OCI-LY1 (cell line): ENCODE measurements around the gene DNAH17.

Experiments
- H2AFZ ChIP-seq: fragments of 200-600 bp; sonication (generic), shearing (Covaris generic); 2 replicates; pipeline ENCODE4 v1.6.0; 2014; ENCODE audit warnings: antibody characterized with exemption, mild to moderate bottlenecking, low read length
- H3F3A ChIP-seq: fragments of 200-600 bp; sonication (generic), shearing (Covaris generic); 2 replicates; pipeline ENCODE4 v1.6.0; 2014; ENCODE audit warnings: mild to moderate bottlenecking, antibody characterized with exemption, low read length, moderate library complexity; ENCODE audit not compliant: insufficient read depth
- H3K27ac ChIP-seq: fragments of 200-600 bp; sonication (generic); 2 replicates; pipeline ENCODE4 v1.5.1; 2014; ENCODE audit warnings: low read length, mixed run types, mild to moderate bottlenecking, low read depth; ENCODE audit not compliant: poor library complexity, severe bottlenecking
- H3K27me3 ChIP-seq: fragments of 200-600 bp; sonication (generic); 2 replicates; pipeline ENCODE4 v1.6.0; 2014; ENCODE audit warnings: antibody characterized with exemption, mild to moderate bottlenecking, low read length, moderate library complexity; ENCODE audit not compliant: insufficient read depth
- H3K36me3 ChIP-seq: fragments of 200-600 bp; sonication (generic); 2 replicates; pipeline ENCODE4 v1.6.1; 2014; ENCODE audit warnings: mild to moderate bottlenecking, antibody characterized with exemption, low read length, moderate library complexity, mixed read lengths; ENCODE audit not compliant: insufficient read depth
- H3K4me1 ChIP-seq: fragments of 200-600 bp; sonication (generic); 2 replicates; pipeline ENCODE4 v1.5.1; 2014; ENCODE audit warnings: mild to moderate bottlenecking, low read length, moderate library complexity; ENCODE audit not compliant: insufficient read depth, severe bottlenecking
- H3K4me2 ChIP-seq: fragments of 200-600 bp; sonication (generic), shearing (Covaris generic); 2 replicates; pipeline ENCODE4 v1.6.1; 2014; ENCODE audit warnings: low read length
- H3K4me3 ChIP-seq: fragments of 200-600 bp; sonication (generic); 2 replicates; pipeline ENCODE4 v1.5.1; 2014; ENCODE audit warnings: low read length, low read depth, mild to moderate bottlenecking, mixed read lengths; ENCODE audit not compliant: poor library complexity, severe bottlenecking
- H3K79me2 ChIP-seq: fragments of 200-600 bp; shearing (Covaris generic); 2 replicates; pipeline ENCODE4 v1.6.1; 2016; ENCODE audit warnings: mixed run types, low read length, mixed read lengths; ENCODE audit not compliant: insufficient read depth
- H3K9ac ChIP-seq: fragments of 200-600 bp; sonication (generic), shearing (Covaris generic); 2 replicates; pipeline ENCODE4 v1.6.1; 2014; ENCODE audit warnings: mild to moderate bottlenecking, low read length, mixed read lengths
- H3K9me2 ChIP-seq: fragments of 200-600 bp; sonication (generic), shearing (Covaris generic); 2 replicates; pipeline ENCODE4 v1.6.1; 2014; ENCODE audit warnings: low read depth, mild to moderate bottlenecking, low read length, mixed read lengths
- H3K9me3 ChIP-seq: fragments of 200-600 bp; shearing (Covaris generic); 2 replicates; pipeline ENCODE4 v1.6.1; 2014; ENCODE audit warnings: low read length, mixed read lengths
- H4K20me1 ChIP-seq: fragments of 200-600 bp; sonication (generic), shearing (Covaris generic); 2 replicates; pipeline ENCODE4 v1.6.0; 2016; ENCODE audit warnings: mild to moderate bottlenecking, low read length; ENCODE audit not compliant: insufficient read depth
- EZH2 ChIP-seq: fragments of 200-600 bp; sonication (generic), shearing (Covaris generic); IDR thresholded peaks from 2 replicates; pipeline ENCODE4 v1.8.0; 2017; ENCODE audit warnings: borderline replicate concordance, mixed run types, mild to moderate bottlenecking, antibody characterized with exemption, low read length, moderate library complexity, mixed read lengths
- TF ChIP-seq, protein P1 (sequence below): fragments of 200-600 bp; sonication (generic), shearing (Covaris generic); IDR thresholded peaks from 2 replicates; pipeline ENCODE4 v1.5.1; 2017; ENCODE audit warnings: mild to moderate bottlenecking, antibody characterized with exemption, low read length, moderate library complexity, mixed read lengths

The DNAH17 gene

DNA sequence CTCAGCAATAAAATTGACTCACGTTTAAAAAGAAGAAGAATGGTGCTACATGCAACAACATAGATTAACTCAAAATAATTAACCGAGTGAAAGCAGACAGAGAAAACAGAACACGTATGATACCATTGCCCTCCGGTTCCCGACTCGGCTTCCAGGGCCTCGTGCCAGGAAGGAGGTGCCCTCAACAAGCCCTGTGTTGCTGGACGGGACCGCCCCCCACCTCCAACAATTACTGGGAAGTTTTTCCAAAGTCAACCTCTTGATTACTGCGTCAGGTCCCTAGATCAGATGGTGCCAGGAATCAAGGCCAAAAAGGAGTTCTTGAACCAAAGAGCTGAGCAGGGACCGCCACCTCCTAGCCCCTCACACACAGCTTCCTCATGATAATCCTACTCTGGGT, 20.4 kb downstream of the DNAH17 start:
- TF ChIP-seq, protein P1, sequence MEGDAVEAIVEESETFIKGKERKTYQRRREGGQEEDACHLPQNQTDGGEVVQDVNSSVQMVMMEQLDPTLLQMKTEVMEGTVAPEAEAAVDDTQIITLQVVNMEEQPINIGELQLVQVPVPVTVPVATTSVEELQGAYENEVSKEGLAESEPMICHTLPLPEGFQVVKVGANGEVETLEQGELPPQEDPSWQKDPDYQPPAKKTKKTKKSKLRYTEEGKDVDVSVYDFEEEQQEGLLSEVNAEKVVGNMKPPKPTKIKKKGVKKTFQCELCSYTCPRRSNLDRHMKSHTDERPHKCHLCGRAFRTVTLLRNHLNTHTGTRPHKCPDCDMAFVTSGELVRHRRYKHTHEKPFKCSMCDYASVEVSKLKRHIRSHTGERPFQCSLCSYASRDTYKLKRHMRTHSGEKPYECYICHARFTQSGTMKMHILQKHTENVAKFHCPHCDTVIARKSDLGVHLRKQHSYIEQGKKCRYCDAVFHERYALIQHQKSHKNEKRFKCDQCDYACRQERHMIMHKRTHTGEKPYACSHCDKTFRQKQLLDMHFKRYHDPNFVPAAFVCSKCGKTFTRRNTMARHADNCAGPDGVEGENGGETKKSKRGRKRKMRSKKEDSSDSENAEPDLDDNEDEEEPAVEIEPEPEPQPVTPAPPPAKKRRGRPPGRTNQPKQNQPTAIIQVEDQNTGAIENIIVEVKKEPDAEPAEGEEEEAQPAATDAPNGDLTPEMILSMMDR: no peak
- no peak for TF ChIP-seq EZH2
- H3K27me3 ChIP-seq: peaks cover 5% of the 10 kb centered on the region; the same call in 1 of the 2 replicates

DNA sequence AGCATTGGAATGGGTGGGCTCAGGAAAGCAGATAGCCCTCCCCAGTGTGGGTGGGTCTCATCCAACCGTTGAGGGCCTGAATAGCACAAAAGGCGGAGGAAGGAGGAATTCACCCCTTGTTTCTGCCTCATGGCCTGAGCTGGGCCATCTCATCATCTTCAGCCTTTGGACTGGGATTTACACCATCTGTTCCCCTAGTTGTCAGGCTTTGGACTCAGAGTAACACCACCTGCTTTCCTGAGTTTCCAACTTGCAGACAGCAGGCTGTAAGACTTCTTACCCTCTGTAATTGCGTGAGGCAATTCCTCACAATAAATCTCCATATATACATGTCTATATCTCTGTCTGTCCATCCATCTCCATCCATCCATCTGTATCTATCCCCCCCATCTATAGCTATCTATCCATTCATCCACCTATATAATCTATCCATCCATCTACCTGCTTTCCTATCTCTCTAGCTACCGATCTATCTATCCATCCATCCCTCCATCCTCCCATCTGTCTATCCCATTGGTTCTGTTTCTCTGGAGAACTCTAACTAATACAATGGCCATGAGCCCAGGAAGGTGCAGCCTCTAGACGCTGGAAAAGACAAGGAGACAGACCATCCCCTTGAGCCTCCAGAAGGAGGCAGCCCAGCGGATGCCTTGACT, 21.3 kb downstream of the DNAH17 start:
- H4K20me1 ChIP-seq: no peaks in the 10 kb centered on the region

More for the DNA sequence above, 20.4 kb downstream of the DNAH17 start:
- H3K9me2 ChIP-seq: no peaks in the 10 kb centered on the region
- no peak overlapping the region for H3K4me3 ChIP-seq
- no peaks in the 10 kb centered on the region for H3F3A ChIP-seq
- no peaks in the 10 kb centered on the region for H3K36me3 ChIP-seq
- H3K27ac ChIP-seq: no peak overlapping the region
- no peak overlapping the region for H3K9ac ChIP-seq
- H3K4me1 ChIP-seq: no peaks in the 10 kb centered on the region
- H3K79me2 ChIP-seq: no peaks in the 10 kb centered on the region
- H2AFZ ChIP-seq: no peak overlapping the region
- no peak overlapping the region for H3K4me2 ChIP-seq
- no peaks in the 10 kb centered on the region for H3K9me3 ChIP-seq
- H4K20me1 ChIP-seq: no peaks in the 10 kb centered on the region

DNA sequence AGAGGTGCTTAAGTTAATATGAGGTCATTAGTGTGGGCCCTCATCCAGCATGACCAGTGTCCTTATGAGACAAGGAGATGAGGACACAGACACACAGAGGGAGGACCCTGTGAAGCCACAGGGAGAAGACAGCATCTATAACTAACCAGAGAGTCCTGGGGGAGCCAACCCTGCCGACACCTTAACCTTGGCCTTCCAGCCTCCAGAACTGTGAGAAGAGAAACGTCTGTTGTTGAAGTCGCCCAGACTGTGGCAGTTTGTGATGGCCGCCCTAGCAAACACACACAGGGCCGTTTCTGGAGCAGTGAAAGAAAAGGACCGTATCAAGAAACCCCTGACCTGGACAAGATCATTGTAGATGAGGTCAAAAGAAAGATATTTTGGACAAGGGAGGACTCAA, 26.7 kb downstream of the DNAH17 start:
- Histone ChIP-seq H3K4me3 (no peak overlapping the region), H3K79me2 (no peaks in the 10 kb centered on the region), H3F3A (no peaks in the 10 kb centered on the region), H3K4me2 (no peak overlapping the region), H3K9me3 (no peaks in the 10 kb centered on the region), H3K9me2 (no peaks in the 10 kb centered on the region), H3K36me3 (no peaks in the 10 kb centered on the region), H4K20me1 (no peaks in the 10 kb centered on the region), H3K27me3 (no peaks in the 10 kb centered on the region), H3K4me1 (no peaks in the 10 kb centered on the region), H3K9ac (no peak overlapping the region), H2AFZ (no peak overlapping the region), H3K27ac (no peak overlapping the region)
- TF ChIP-seq EZH2: no peak
- TF ChIP-seq, protein P1: no peak

More for the DNA sequence above, 21.3 kb downstream of the DNAH17 start:
- Histone ChIP-seq H3K4me3 (no peak overlapping the region), H3K9ac (no peak overlapping the region), H3K79me2 (no peaks in the 10 kb centered on the region), H3K36me3 (no peaks in the 10 kb centered on the region), H3K9me3 (no peaks in the 10 kb centered on the region), H3K4me1 (no peaks in the 10 kb centered on the region), H3K9me2 (no peaks in the 10 kb centered on the region), H2AFZ (no peak overlapping the region), H3F3A (no peaks in the 10 kb centered on the region), H3K27ac (no peak overlapping the region), H3K27me3 (peaks cover 5% of the 10 kb centered on the region; the same call in 1 of the 2 replicates), H3K4me2 (no peak overlapping the region)
- TF ChIP-seq, protein P1: no peak
- no peak for TF ChIP-seq EZH2
